GM19467 (cell line): ENCODE results near the gene UCK1.

Experiments used
- ATAC-seq: cut with Tn5 transposase; IDR thresholded peaks from one replicate; pipeline ENCODE4 v1.9.1; 2021; ENCODE audit warnings: mild to moderate bottlenecking, moderate library complexity; ENCODE audit not compliant: unreplicated experiment

Gene UCK1

DNA sequence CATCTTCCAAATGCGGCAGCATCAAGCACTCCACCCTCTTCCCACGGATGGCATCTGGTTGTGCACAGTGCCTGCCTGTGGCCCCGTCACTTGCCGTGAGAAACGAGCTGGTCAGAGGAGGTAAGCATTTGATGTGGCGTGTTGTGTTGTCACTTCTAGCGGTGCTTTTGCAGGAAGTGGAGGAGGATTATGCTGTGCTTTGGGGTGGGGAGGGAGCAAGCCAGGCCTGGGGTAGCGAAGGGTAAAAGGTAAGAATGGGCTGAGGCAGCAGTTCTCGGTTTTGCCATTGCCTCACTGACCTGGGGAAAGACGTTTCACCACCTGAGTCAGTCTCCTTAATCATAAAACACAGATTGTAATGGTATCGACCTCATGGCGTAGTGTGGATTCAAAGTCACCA is 30.7 kb downstream of the UCK1 start:
- no peak for ATAC-seq

DNA sequence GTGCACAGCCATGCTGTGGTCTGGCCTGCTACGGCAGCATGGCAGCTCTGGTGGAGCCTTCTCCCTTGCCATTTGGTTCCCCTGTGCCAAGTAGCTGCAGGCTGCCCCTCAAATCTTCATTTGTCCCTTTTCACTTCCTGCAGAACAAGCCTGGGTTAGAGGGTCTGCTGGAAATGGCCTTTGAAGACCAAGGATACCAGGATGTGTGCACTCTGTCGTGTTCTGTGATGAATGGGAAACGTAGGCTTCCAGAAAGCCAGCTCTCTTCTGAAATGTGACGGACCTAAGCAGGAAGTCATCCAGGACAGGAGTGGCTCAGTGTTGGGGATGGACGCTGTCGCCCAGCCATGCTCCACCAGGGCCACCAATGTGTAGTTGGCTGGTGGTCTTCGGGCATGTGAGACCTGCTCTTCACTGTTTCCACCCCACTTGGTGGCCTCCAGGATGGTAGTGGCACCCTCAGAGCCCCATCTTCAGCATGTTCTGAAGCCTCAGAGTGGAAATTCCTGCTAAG is 31.8 kb downstream of the UCK1 start:
- ATAC-seq, result no peak

DNA sequence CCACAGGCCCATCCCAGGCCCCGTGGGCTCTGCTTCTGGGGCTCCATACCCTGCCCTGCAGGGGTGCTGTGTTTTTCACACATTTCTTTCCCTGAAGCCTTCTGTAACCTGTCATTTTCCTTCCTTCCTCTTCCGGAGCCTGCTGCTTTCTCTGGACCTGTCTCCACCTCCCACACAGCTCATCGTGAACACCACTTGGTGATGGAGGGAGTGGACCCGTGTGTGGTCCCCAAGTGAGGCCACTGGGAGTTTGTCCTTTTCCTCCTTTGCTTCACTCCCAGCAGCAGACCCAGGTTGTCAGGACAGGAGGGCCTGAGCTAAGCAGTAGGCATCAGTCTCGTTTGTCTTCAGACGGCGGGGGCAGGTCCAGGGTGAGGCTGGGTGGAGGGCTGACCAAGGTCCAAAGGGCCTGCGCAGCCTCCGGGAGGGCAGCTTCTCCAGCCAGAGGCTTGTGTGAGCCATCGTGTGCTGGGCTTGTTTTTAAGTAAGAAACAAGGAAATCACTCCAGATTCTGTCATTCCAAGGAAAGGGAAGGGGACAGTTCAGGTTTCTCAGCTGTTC is 34.1 kb downstream of the UCK1 start:
- ATAC-seq, result no peak

DNA sequence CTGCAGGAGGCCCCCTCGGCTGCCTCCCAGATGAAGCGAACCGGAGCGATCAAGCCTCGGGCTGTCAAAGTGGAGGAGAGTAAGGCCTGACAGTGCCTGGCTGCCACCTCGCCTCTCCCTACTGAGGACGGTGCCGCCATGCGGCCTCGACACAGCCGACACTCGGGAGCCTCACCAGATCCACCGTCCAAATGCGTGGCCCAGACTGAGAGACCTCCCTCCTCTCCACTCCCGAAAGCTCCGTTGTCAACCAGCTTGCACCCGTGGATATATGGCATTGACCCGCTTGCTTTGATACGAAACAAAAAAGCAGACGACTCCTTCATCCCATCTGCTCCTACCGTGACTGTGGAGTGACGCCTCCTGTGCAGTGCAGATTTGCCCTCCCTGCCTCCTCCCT is 35.3 kb downstream of the UCK1 start:
- no peak for ATAC-seq

DNA sequence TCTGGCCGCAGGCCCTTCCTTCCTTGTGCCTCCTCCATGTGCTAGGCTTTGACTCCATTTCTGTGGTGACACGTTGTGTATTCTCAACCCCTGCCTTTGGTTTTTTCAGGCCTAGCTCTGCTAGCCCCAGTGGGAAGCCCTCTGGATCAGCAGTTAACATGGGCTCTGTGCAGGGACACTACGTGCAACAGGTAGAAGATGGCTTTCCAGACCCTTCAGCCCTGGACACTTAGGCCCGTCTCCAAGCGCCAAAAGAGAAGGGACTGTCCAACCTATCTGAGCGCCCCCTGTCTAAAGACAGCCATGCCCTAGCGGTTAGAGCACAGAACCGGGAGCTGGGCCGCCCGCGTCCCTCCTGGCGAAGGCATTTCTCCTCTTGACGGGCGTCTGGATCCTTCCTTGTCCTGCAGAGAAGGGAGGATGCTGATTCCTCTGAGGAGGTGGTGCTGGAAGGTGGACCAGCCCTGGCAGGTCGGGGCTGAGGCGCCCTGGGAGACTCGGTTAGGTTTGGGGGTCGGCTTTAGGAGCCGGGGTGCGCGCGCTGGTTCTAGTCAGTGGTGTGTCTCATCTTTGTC is 36.7 kb downstream of the UCK1 start:
- ATAC-seq, result no peak

DNA sequence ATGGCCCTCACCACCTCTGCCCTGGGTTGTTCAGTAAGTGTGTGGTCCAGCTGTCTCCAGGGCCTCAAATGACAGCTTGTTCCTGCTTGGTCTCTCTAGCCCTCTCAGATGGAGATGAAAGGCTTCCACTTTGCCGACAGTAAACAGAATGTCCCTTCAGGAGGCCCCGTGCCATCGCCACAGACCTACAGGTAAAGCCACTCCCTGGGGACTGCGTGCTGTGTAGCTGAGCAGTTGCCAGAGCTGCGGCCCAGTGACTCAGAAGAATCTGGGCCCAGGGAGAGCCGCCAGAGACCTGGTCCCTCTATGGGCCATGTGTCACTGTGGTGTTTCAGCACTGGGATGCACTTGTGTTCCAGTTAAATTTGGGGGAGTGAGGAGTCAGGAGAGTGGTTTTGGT is 39.0 kb downstream of the UCK1 start:
- ATAC-seq, result no peak

DNA sequence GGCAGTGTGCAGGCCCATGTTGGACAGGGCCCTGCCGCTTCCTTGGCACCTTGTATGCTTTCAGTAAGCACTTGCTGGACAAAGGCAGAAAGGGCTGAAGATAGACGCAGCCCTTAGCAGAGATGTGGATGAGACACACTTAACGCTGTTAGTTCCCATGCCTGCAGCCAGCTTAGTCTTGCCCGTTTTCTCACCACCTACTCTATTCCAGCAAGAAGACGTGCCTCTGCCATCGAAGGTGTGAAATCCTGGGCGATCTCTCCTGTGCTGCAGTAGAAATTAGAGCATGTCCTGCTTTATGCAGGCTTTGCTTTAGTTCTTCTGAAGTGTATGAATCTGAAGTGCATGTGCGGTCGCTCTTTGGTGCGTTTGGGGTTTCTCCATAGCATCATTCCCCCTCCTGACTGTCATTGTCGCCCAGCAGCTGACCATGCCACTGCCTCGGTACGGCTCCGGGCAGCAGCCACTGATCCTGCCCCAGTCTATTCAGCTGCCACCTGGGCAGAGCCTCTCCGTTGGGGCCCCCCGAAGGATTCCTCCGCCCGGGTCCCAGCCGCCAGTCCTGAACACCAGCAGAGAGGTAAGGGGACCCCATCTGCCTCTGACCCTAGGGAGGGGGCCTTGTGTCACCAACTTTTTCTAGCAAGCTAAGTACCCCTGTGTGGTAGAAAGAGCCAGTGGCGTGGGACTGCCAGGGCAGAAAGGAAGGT is 39.9 kb downstream of the UCK1 start:
- no peak for ATAC-seq

DNA sequence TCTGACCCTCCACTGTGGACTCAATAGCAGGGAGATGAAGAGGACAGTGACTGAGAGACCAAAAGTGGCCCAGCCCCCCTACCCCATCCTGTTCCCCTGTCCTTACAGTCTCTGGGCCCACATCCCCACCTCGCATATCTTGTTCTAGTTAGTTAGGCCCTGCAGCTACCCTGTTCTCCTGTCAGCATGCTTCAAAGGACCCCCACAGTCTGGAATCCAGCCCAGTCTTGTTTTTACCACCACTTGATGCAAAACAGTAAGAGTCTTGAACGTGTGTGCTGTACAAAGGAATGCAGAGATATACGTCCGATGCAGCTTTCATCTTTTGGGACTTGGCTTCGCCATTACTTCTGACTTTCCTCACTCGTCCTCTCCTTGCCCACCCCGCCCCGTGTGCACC is 40.5 kb downstream of the UCK1 start:
- ATAC-seq, result no peak

DNA sequence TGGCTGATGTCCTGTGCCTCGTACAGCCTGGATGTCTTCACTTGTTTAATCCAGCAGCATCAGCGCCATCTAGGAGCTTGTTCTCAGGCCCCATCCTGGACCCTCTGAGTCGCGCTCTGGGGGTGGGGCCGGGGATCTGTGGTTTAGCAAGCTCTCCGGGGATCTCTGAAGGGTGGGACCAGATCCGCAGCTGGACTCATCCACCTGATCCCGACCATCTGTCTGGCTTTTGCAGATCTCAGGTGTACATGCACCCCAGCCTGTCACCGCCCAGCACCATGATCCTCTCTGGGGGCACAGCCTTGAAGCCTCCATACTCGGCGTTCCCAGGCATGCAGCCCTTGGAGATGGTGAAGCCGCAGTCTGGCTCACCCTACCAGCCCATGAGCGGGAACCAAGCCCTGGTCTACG is 43.4 kb downstream of the UCK1 start:
- ATAC-seq, result no peak

DNA sequence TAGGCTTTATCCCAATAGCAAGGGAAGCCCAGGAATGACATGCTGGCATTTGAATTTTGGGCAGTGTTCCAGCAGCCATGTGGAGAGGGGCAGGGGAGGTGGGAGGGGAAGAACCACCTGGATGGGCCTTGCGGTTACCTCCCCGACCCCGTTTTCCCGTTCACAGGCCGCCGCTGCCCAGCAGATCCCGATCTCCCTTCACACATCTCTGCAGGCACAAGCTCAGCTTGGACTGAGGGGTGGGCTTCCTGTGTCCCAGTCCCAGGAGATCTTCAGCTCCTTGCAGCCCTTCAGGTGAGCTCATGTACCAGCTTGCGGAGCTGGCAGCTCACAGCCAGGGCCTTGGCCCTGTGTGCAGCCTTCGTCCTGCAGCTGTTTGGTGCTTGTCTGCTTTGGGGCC is 44.1 kb downstream of the UCK1 start:
- ATAC-seq, result no peak

DNA sequence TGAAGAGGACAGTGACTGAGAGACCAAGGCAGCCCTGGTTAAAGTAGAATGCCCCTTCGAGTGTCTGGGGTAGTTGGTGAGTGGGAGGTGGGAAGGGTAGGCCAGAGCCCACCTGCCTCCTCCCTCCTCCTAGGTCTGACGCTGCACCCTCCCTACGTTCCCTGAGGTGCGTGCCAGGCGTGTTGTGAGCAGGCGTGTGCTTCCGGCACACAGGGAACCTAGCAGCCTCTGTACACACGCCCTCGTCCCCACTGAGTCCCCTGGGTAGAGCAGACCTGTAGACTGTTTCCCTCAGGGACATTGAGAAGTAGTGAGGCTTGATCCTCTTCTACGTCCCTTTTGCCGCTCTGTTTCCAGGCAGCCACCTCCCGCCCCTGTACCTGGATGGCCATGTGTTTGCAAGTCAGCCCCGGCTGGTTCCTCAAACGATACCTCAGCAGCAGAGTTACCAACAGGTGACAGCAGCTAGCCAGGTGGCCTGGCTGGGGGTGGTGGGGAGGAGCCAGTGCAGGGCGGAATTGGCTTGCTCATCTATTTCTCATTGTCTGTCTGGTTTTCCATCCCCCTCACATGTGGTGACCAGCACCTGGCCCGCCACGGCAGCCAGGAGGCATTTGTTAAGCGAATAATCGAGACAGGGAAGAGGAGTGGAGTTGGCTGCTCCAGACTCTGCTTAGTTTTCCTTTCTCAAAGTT is 45.2 kb downstream of the UCK1 start:
- ATAC-seq, result no peak

DNA sequence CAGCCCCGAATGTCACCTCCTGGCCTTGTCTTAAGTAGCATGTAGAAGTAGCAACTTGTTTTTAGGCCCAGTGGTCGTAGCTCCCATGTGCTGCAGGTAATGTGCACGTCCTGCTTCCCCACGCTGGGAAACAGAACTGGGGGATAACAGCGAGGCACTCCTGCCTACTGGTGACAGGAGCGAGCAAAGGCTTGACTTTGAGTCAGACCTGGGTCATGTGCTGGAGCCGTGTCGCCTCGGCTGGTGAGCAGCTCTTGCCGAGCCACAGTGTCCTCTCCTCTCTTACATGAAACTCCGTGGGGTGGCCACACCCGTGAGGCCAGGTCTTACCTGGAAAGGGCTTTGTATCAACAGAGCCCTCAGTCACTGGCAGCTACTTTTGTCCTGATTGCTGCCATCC is 45.9 kb downstream of the UCK1 start:
- no peak for ATAC-seq

DNA sequence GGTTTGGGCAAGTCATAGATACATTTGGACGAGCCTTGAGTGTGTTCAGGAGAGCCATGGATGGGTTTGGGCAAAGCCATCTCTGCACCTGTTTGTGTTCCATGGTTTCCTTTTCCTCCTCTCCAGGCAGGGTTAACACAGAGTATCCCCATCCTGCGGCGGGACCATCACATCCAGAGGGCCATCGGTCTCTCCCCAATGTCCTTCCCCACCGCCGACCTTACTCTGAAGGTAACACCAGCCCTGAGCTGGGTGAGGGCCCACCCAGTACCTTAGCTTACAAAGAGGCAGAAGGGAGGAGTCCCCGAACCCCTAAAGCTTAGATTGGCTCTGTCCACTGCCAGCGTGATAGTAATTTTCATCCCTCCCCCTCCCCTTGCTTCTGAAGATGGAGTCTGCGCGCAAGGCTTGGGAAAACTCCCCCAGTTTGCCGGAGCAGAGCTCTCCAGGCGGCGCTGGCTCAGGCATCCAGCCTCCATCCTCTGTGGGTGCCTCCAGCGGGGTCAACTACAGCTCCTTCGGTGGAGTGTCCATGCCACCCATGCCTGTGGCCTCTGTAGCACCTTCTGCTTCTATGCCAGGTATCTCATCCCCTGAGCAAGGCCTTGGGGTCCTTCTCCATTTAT is 46.4 kb downstream of the UCK1 start:
- ATAC-seq, result no peak

DNA sequence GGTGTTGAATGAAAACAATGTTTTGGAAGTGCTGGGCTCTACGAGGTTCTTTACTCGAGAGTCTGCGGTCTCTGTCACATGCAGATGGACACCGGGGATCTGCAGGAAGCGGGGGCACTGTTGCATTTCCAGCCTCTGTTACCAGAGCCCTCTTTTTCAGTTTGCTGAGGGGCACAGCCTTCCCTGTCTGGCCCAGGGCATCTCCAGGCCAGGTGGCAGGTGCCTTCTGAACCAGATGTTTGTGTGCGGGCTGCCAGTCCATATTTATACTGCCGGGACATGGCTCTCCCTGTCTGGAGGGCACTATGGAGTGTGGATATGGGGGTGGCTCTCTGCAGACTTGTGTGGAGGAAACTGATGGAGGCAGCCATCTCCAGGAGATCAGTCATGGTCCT is 47.0 kb downstream of the UCK1 start:
- ATAC-seq, result no peak

DNA sequence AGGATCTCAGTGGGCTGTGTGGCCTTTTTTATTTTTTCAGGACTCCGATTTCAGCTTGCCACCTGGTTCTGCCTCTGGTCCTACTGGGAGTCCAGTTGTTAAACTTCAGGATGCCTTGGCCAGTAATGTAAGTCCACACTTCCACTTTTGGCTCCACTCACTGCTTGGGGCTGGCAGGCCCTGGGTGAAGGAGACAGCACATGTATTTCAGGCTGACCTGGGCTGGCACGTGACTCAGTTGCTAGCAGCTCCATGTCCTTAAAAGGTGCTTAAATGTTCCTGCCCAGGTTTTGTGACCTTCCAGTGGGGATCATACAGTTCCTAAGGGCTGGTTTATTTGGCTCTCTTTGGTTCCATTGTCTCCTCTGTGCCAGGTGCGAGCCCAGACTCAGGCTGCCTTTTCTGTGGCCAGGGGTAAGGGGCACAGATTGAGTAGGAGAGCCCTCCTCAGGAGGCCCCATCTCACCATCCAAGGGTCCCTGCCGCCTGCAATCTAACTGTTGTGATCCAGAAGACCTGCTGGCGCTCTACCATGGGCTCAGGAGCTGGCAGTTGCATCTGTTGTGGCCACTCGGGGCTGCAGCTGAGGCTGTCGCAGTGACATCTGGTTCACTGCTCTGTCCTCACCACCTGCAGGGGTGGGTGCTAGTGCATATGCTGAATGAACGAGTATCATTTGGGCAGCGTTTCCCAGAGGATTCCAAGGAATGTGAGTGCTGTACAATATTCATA is 47.6 kb downstream of the UCK1 start:
- ATAC-seq, result no peak

DNA sequence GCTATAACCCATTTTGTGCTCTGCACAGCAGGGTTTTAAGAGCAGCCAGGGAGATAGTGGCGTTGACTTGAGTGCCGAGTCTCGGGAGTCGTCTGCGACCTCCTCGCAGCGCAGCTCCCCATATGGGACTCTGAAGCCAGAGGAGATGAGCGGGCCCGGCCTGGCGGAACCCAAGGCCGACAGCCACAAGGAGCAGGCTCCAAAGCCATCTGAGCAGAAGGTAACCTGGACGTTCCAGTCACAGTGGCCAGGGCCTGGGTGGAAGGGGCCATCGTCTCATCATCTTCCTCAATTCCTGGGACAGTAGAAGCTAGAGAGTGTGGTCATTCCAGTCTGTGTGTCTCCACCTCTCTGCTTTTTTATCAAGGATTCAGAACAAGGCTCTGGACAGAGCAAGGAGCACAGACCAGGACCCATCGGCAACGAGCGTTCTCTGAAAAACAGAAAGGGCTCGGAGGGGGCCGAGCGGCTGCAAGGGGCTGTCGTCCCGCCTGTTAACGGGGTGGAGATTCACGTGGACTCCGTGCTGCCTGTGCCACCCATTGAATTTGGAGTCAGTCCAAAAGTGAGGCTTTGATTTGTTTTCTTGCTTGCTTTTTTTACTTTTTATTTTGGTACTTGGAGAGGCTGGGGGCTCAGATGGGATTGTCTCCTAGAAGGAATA is 48.6 kb downstream of the UCK1 start:
- ATAC-seq, result no peak

DNA sequence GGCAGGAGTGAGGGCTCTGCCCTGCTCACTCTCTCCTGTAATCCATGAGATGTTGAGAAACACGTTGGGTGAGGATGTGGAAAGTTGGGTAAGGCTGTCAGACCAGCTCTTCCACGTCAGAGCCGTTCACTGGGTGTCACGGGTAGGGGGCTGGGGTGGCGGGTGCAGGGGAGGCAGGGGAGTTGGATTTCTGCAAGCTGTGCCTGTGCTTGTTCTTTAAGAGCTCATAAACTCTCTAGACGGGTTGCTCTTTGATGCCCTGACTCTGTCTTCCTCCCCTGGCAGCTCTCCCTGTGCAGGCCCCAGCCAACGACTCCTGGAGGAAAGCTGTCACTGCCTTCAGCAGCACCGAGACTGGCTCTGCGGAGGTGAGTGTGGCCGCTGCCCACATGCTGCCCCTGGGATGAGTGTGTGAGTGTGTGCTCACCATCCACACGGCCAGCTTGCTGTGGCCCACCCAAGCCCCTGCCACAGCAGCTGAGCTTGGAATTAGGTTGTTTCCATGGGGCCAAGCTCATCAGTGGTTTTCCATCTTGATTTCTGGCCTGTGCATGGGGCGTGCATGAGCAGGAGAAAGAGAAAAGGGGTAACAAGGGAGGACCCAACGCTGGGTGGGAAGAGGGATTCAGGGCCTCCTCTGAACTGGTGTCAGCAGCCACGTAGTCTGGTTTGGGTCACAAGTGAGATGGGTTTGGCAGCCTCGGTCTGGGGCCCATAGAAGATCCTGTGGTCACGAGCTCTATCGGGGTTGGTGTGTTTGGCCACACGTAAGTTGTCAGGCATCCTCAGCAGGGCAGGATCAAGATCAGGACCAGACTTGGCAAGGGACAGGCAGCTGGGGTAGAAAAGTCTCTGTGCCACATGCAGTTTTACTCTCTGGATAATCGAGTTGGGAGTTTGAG is 49.4 kb downstream of the UCK1 start:
- ATAC-seq, result no peak

DNA sequence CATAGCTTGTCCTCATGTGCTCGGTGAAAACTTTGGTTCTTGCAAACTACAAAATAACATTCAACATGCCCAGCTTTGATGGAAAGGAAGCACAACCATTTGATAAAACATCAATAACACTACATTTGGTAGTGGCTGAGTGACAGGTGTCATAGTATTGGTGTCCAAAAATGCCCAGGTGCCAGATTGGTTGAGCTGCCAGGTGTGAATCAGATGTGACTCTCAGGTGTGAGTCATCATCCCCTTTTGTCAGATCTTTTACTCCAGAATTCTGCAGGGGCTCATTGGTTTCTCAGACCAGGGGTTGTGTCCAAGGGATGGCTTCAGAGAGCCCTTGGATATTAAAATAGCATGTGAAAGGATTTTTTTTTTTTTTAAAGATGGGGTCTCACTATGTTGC is 50.8 kb downstream of the UCK1 start:
- ATAC-seq, result no peak

DNA sequence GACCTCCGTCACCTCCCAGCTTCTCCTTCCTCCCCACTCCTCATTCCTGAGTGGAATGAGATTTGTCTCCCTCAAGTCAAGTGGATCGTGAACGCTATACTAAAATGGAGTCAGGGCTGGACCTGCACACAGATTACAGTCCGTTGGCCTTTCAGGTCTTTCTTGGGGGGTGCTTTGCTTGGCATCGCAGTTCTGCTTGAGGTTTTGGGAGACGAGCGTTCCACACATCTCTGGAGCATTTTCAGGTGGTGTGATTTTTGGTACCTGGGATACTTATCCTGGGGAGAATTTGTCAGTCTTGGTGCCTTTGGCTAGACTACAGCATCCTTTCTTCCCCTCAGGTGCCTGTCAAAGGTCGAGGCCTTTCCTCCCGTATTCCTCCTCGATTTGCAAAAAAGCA is 52.2 kb downstream of the UCK1 start:
- no peak for ATAC-seq
